C4-2B (cell line): ENCODE measurements around the gene HCN4.

Experiments
- CTCF ChIP-seq: fragments of 450-650 bp; conservative IDR thresholded peaks from 2 replicates; pipeline ENCODE4 v1.5.1; 2017; ENCODE audit warnings: mild to moderate bottlenecking
- ZFX ChIP-seq: fragments of 450-650 bp; IDR thresholded peaks from 2 replicates; pipeline ENCODE4 v1.6.1; 2017

GRCh38 chr15:73323956-73324355 lies 44.8 kb downstream of the HCN4 start:
- TF ChIP-seq CTCF: no peak
- no peak for TF ChIP-seq ZFX
